ENCODE results near the gene ELF1. TPM values are rescaled to one million over a fixed set of nuclear protein-coding genes. Genes with fewer than 3 reads are reported as not detected.
"Not testable (repeated sequence)": the region's sequence is repeated elsewhere in the genome, so short reads cannot be mapped to it uniquely, and the experiment has no call there.

ELF1 gene
- total and polyA plus RNA-seq, 7 experiments from 2014 or later: 117 to 193 (median 169) TPM

DNA sequence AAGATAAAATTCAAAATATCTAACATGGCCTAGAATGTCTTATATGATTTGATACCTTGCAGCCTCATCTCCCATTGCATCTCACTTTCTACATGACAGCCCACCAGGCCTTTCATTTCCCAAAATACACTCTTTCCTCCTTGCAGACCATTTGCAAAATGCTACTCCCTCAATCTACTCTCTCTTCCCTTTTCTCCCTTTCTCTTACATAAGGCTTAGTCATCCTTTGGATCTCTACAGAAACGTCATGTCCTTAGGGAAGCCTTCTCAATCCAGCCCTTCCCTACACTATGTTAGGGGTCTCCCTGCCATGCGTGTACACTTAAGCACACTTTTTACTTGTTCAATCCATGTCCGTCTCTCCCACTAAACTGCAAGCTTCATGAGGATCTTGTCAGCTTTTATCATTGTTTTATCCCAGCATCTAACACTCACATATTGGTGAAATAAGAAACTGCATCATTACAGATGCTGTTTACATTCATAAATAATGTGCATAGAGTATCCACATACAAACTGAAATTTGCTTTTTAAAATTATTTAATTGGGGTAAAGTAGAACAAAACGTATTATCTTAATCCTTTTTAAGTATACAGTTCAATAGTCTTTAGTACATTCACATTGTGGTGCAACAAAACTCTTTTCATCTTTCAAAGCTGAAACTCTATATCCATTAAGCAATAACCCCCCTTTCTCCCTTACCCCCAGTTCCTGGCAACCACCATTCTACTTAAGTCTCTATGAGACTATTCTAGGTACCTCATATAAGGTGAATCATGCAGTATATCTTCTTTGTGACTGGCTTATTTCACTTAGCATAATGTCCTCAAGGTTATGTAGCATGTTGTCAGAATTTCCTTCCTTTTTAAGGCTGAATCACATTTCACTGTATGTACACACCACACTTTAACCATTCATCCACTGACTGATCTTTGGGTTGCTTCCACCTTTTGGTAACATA is 30.6 kb upstream of the ELF1 start:
- no peaks in the 10 kb centered on the region for H3K27me3 Mint-ChIP-seq
- H3K4me1 Mint-ChIP-seq: peaks cover 20 to 32% (median 25%) of the 10 kb centered on the region in 7 donors
- no peaks in the 10 kb centered on the region for H3K9me3 ChIP-seq (ENCODE audit: control insufficient read depth in 2 of 3, low read length in 3 of 3)
- no peaks in the 10 kb centered on the region for H3K27me3 ChIP-seq (ENCODE audit: control insufficient read depth in 2 of 2, insufficient read depth in 2 of 2, low read length in 2 of 2)
- peaks cover 0 to 18% (median 3%) of the 10 kb centered on the region in 11 donors for H3K9me3 Mint-ChIP-seq
- CTCF ChIA-PET: no interaction called here
- H3K27ac ChIP-seq (ENCODE audit: low read depth, low read length): no peak overlapping the region
- intact Hi-C loops (cut with micrococcal nuclease): no loop called here
- POLR2A ChIA-PET: interaction anchor here (0.7 kb wide), 1 partner anchor 78 kb away, joined by 3 read pairs; no protein-coding TSS in a partner anchor
- no peak for DNase-seq
- peaks cover 0 to 8% of the 10 kb centered on the region in 2 donors for H3K4me1 ChIP-seq (ENCODE audit: control insufficient read depth in 2 of 2, insufficient read depth in 2 of 2, low read length in 2 of 2)
- peak overlapping the region in 2 of 9 donors; percentile 5 to 33 for H3K27ac Mint-ChIP-seq
- H3K4me3 ChIP-seq (ENCODE audit: low read length): no peak overlapping the region
- H3K36me3 Mint-ChIP-seq: peaks cover 5 to 34% (median 13%) of the 10 kb centered on the region in 5 donors
- no peaks in the 10 kb centered on the region for H3K36me3 ChIP-seq (ENCODE audit: control insufficient read depth in 2 of 3, insufficient read depth in 3 of 3, low read length in 3 of 3)
- no peak overlapping the region for H3K4me3 Mint-ChIP-seq
- peak; percentile 74 for ATAC-seq

DNA sequence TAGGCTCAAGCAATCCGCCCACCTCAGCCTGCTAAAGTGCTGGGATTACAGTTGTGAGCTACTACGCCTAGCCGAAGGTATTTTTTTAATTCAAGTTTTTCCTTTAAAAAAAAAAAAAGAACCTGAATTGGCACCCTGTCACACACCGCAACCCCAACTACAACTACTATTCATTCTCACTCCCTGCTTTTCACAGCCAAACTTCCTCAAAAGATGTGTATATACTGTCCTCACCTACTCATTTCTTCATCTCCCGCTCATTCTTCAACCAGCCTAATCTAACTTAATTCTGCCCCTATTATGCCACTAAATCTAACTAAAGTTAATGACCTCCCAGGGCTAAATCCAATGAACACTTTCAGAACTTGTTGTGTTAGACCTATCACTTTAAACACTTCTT is 29.5 kb upstream of the ELF1 start:
- no peaks in the 10 kb centered on the region for H3K9me3 ChIP-seq (ENCODE audit: control insufficient read depth in 2 of 3, low read length in 3 of 3)
- no peaks in the 10 kb centered on the region for H3K27me3 ChIP-seq (ENCODE audit: control insufficient read depth in 2 of 2, insufficient read depth in 2 of 2, low read length in 2 of 2)
- Mint-ChIP-seq H3K36me3 (peaks cover 5 to 36% (median 13%) of the 10 kb centered on the region in 5 donors), H3K27me3 (no peaks in the 10 kb centered on the region), H3K9me3 (peaks cover 0 to 18% (median 4%) of the 10 kb centered on the region in 11 donors), H3K4me1 (peaks cover 15 to 21% (median 20%) of the 10 kb centered on the region in 7 donors), H3K27ac (peak overlapping the region in 4 of 9 donors; percentile 5 to 49 (median 24)), H3K4me3 (no peak overlapping the region)
- DNase-seq (no peak), ATAC-seq (no peak)
- no peak overlapping the region for H3K4me3 ChIP-seq (ENCODE audit: low read length)
- POLR2A ChIA-PET: interaction anchor here (1.0 kb wide), 1 partner anchor 25 kb away, joined by 3 read pairs; no protein-coding TSS in a partner anchor
- intact Hi-C loops (cut with micrococcal nuclease): no loop called here
- CTCF ChIA-PET: interaction anchor here (1.3 kb wide), 1 partner anchor 12 kb away, joined by 4 read pairs; no protein-coding TSS in a partner anchor
- H3K27ac ChIP-seq (ENCODE audit: low read depth, low read length): no peak overlapping the region
- no peaks in the 10 kb centered on the region for H3K36me3 ChIP-seq (ENCODE audit: control insufficient read depth in 2 of 3, insufficient read depth in 3 of 3, low read length in 3 of 3)
- H3K4me1 ChIP-seq (ENCODE audit: control insufficient read depth in 2 of 2, insufficient read depth in 2 of 2, low read length in 2 of 2): no peaks in the 10 kb centered on the region

DNA sequence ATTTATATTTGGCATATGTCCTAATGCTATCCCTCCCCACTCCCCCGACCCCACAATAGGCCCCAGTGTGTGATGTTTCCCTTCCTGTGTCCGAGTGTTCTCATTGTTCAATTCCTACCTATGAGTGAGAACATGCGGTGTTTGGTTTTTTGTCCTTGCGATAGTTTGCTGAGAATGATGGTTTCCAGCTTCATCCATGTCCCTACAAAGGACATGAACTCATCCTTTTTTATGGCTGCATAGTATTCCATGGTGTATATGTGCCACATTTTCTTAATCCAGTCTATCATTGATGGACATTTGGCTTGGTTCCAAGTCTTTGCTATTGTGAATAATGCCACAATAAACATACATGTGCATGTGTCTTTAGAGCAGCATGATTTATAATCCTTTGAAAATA is 23.3 kb upstream of the ELF1 start:
- H3K9me3 Mint-ChIP-seq: peaks cover 0 to 15% (median 3%) of the 10 kb centered on the region in 11 donors
- H3K36me3 Mint-ChIP-seq: peaks cover 0 to 24% (median 0%) of the 10 kb centered on the region in 5 donors
- H3K36me3 ChIP-seq (ENCODE audit: control insufficient read depth in 2 of 3, insufficient read depth in 3 of 3, low read length in 3 of 3); DNase-seq; POLR2A ChIA-PET; H3K27ac Mint-ChIP-seq; H3K9me3 ChIP-seq (ENCODE audit: control insufficient read depth in 2 of 3, low read length in 3 of 3); CTCF ChIA-PET; H3K27ac ChIP-seq (ENCODE audit: low read depth, low read length); intact Hi-C loops (cut with micrococcal nuclease); H3K27me3 ChIP-seq (ENCODE audit: control insufficient read depth in 2 of 2, insufficient read depth in 2 of 2, low read length in 2 of 2); H3K4me3 Mint-ChIP-seq; H3K27me3 Mint-ChIP-seq; H3K4me3 ChIP-seq (ENCODE audit: low read length); ATAC-seq; H3K4me1 ChIP-seq (ENCODE audit: control insufficient read depth in 2 of 2, insufficient read depth in 2 of 2, low read length in 2 of 2): not testable (repeated sequence)
- H3K4me1 Mint-ChIP-seq: peaks cover 0 to 28% (median 15%) of the 10 kb centered on the region in 7 donors

DNA sequence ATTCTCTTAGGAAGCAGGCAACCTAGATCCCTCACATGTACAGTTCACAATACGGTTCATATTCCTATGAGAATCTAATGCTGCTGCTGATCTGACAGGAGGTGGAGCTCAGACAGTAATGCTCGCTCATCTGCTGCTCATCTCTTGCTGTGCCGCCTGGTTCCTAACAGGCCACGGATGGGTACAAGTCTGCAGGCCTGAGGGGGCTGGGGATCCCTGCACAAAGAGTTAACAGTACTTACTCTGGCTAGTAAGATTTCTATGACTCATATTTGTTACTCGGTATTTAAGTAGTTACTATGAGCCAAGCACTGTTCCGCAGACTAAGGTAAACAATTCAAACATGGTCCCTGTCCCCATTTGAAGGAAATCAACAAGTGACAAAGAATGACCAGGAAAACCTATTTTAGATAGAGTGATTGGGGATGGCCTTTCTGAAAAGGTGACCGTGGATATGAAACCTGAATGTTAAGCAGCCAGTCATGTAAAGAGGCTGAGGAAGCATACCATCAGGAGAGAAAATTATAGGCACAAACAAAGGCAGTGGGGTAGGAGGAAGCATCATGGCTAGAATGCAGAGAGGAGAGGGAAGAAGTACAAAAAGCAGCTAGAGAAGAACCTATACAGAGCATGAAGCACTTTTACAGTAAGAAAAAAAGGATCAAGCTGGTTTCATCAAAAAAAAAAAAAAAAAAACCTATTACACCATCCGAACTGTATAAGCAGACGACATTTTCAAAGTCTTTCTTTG is 21.6 kb upstream of the ELF1 start:
- Histone ChIP-seq H3K27ac (ENCODE audit: low read depth, low read length) (no peak overlapping the region), H3K4me3 (ENCODE audit: low read length) (no peak overlapping the region), H3K9me3 (ENCODE audit: control insufficient read depth in 2 of 3, low read length in 3 of 3) (no peaks in the 10 kb centered on the region), H3K36me3 (ENCODE audit: control insufficient read depth in 2 of 3, insufficient read depth in 3 of 3, low read length in 3 of 3) (no peaks in the 10 kb centered on the region), H3K4me1 (ENCODE audit: control insufficient read depth in 2 of 2, insufficient read depth in 2 of 2, low read length in 2 of 2) (no peaks in the 10 kb centered on the region), H3K27me3 (ENCODE audit: control insufficient read depth in 2 of 2, insufficient read depth in 2 of 2, low read length in 2 of 2) (no peaks in the 10 kb centered on the region)
- Mint-ChIP-seq H3K4me1 (peaks cover 0 to 28% (median 15%) of the 10 kb centered on the region in 7 donors), H3K27ac (peak overlapping the region in 7 of 9 donors; percentile 6 to 64 (median 44)), H3K27me3 (no peaks in the 10 kb centered on the region), H3K36me3 (peaks cover 0 to 20% (median 0%) of the 10 kb centered on the region in 5 donors), H3K4me3 (no peak overlapping the region), H3K9me3 (peaks cover 0 to 10% (median 2%) of the 10 kb centered on the region in 11 donors)
- ChIA-PET CTCF (interaction anchor here (2.2 kb wide), 1 partner anchor 14 kb away, joined by 13 read pairs; no protein-coding TSS in a partner anchor), POLR2A (interaction anchor here (0.6 to 0.9 kb wide), 2 partner anchors 118 to 457 kb away, joined by 3 to 5 read pairs; no protein-coding TSS in a partner anchor)
- no peak for DNase-seq
- ATAC-seq: no peak
- intact Hi-C loops (cut with micrococcal nuclease): no loop called here

DNA sequence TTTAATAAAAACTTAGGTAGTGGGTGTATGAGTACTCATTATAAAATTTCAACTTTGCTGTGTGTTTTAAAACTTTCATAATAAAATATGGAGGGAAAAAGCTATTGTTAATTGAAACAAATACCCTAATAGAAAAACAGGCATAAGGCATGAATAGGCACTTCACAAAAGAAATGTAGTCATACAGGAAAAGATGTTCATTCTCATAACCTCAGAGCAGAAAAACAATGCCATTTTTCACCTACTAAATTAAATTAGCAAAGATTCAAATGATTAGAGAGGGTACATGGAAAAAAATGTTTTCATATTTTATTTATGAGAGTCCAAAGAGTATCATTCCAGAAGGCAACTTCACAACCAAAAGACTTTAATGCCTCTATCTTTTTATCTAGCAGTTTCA is 20.6 kb upstream of the ELF1 start:
- ATAC-seq (no peak), DNase-seq (no peak)
- H3K36me3 Mint-ChIP-seq: peaks cover 0 to 16% (median 0%) of the 10 kb centered on the region in 5 donors
- intact Hi-C loops (cut with micrococcal nuclease): no loop called here
- peaks cover 0 to 4% (median 0%) of the 10 kb centered on the region in 11 donors for H3K9me3 Mint-ChIP-seq
- H3K27ac Mint-ChIP-seq: peak overlapping the region in 2 of 9 donors; percentile 16 to 52
- H3K4me3 Mint-ChIP-seq: no peak overlapping the region
- Histone ChIP-seq H3K36me3 (ENCODE audit: control insufficient read depth in 2 of 3, insufficient read depth in 3 of 3, low read length in 3 of 3) (no peaks in the 10 kb centered on the region), H3K27ac (ENCODE audit: low read depth, low read length) (no peak overlapping the region), H3K27me3 (ENCODE audit: control insufficient read depth in 2 of 2, insufficient read depth in 2 of 2, low read length in 2 of 2) (no peaks in the 10 kb centered on the region), H3K9me3 (ENCODE audit: control insufficient read depth in 2 of 3, low read length in 3 of 3) (no peaks in the 10 kb centered on the region), H3K4me3 (ENCODE audit: low read length) (no peak overlapping the region), H3K4me1 (ENCODE audit: control insufficient read depth in 2 of 2, insufficient read depth in 2 of 2, low read length in 2 of 2) (no peaks in the 10 kb centered on the region)
- POLR2A ChIA-PET: no interaction called here
- peaks cover 2 to 35% (median 19%) of the 10 kb centered on the region in 7 donors for H3K4me1 Mint-ChIP-seq
- CTCF ChIA-PET: no interaction called here
- H3K27me3 Mint-ChIP-seq: no peaks in the 10 kb centered on the region

DNA sequence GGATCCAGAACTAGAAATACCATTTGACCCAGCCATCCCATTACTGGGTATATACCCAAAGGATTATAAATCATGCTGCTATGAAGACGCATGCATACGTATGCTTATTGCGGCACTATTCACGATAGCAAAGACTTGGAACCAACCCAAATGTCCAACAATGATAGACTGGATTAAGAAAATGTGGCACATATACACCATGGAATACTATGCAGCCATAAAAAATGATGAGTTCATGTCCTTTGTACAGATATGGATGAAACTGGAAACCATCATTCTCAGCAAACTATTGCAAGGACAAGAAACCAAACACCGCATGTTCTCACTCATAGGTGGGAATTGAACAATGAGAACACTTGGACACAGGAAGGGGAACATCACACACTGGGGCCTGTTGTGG is 17.4 kb upstream of the ELF1 start:
- CTCF ChIA-PET; H3K36me3 Mint-ChIP-seq; H3K9me3 Mint-ChIP-seq; H3K27ac Mint-ChIP-seq; DNase-seq; H3K4me1 ChIP-seq (ENCODE audit: control insufficient read depth in 2 of 2, insufficient read depth in 2 of 2, low read length in 2 of 2); H3K4me3 Mint-ChIP-seq; H3K27me3 ChIP-seq (ENCODE audit: control insufficient read depth in 2 of 2, insufficient read depth in 2 of 2, low read length in 2 of 2); H3K36me3 ChIP-seq (ENCODE audit: control insufficient read depth in 2 of 3, insufficient read depth in 3 of 3, low read length in 3 of 3); H3K4me3 ChIP-seq (ENCODE audit: low read length); H3K9me3 ChIP-seq (ENCODE audit: control insufficient read depth in 2 of 3, low read length in 3 of 3); POLR2A ChIA-PET; intact Hi-C loops (cut with micrococcal nuclease); H3K27me3 Mint-ChIP-seq; ATAC-seq; H3K27ac ChIP-seq (ENCODE audit: low read depth, low read length): not testable (repeated sequence)
- peaks cover 5 to 38% (median 25%) of the 10 kb centered on the region in 7 donors for H3K4me1 Mint-ChIP-seq

Data from naive thymus-derived CD4-positive, alpha-beta T cell (primary cell).